ENCODE data around the gene SUN2. TPM values are rescaled to one million over a fixed set of nuclear protein-coding genes. Genes with fewer than 3 reads are reported as not detected.
A peak's percentile ranks its signal among the peaks of the same experiment; 100 is the strongest.
"Not testable (repeated sequence)": the region's sequence is repeated elsewhere in the genome, so short reads cannot be mapped to it uniquely, and the experiment has no call there.

Gene SUN2
- 42.1 and 76.6 TPM in 2 replicates for total RNA-seq
- polyA plus RNA-seq, result 26.2 and 27.4 TPM in 2 replicates
- 46.4 and 50.4 TPM in 2 replicates for polyA plus RNA-seq (2012)
- 183 and 189 TPM in 2 replicates for polyA minus RNA-seq (ENCODE audit: low replicate concordance)

GRCh38 chr22:38755911-38756532, at the start of gene SUN2:
Gene SUN2, minus strand, starts transcription at chr22:38755998. Its CDS starts 3,370 bp downstream, at chr22:38752628.
- Histone ChIP-seq H3K9ac (ENCODE audit: insufficient read depth, low read length) (peak within 1 kb of the TSS; percentile 77), H3K4me2 (ENCODE audit: extremely low read depth, insufficient read depth, low read length) (peak within 1 kb of the TSS; percentile 96)
- no peak for TF ChIP-seq EZH2 (IDR thresholded peaks at IDR 0.05; ENCODE audit: low read length, missing control alignments)
- TF ChIP-seq CTCF (conservative IDR thresholded peaks at IDR 0.05 in 1 of 2, IDR thresholded peaks at IDR 0.05 in 1 of 2; ENCODE audit: low read depth in 1 of 2, low read length in 2 of 2), result no peak

GRCh38 chr22:38805041-38805593, 49.3 kb upstream of the SUN2 start:
- not testable (repeated sequence) for DNase-seq (ENCODE audit: low read depth in 2 of 2); H3K9me3 ChIP-seq (ENCODE audit: control insufficient read depth, insufficient read depth, low read depth, low read length); H3K4me2 ChIP-seq (ENCODE audit: extremely low read depth, insufficient read depth, low read length); H3K27me3 ChIP-seq (ENCODE audit: control insufficient read depth, insufficient read depth, low read length); H3K79me2 ChIP-seq (ENCODE audit: control insufficient read depth, insufficient read depth, low read length); H4K20me1 ChIP-seq (ENCODE audit: control insufficient read depth, extremely low read depth, insufficient read depth, low read length); H3K4me3 ChIP-seq (replicated peaks in 1 of 4; ENCODE audit: control extremely low read depth in 1 of 4, insufficient read depth in 1 of 4, low read depth in 3 of 4, low read length in 4 of 4); H3K27ac ChIP-seq (ENCODE audit: insufficient read depth, low read length); H3K4me1 ChIP-seq (ENCODE audit: control insufficient read depth, extremely low read depth, insufficient read depth, low read length); H3K9ac ChIP-seq (ENCODE audit: insufficient read depth, low read length); H2AFZ ChIP-seq (ENCODE audit: low read length); H3K36me3 ChIP-seq (ENCODE audit: control insufficient read depth, insufficient read depth, low read length)

More at GRCh38 chr22:38755911-38756532, at the start of gene SUN2:
- Histone ChIP-seq H3K27ac (ENCODE audit: insufficient read depth, low read length) (peak within 1 kb of the TSS; percentile 90), H2AFZ (ENCODE audit: low read length) (peak within 1 kb of the TSS; percentile 69), H3K36me3 (ENCODE audit: control insufficient read depth, insufficient read depth, low read length) (peaks cover 16% of the 10 kb centered on the region), H3K4me1 (ENCODE audit: control insufficient read depth, extremely low read depth, insufficient read depth, low read length) (peaks cover 7% of the 10 kb centered on the region), H3K79me2 (ENCODE audit: control insufficient read depth, insufficient read depth, low read length) (peaks cover 18% of the 10 kb centered on the region), H4K20me1 (ENCODE audit: control insufficient read depth, extremely low read depth, insufficient read depth, low read length) (no peaks in the 10 kb centered on the region), H3K9me3 (ENCODE audit: control insufficient read depth, insufficient read depth, low read depth, low read length) (no peaks in the 10 kb centered on the region), H3K27me3 (ENCODE audit: control insufficient read depth, insufficient read depth, low read length) (no peaks in the 10 kb centered on the region), H3K4me3 (replicated peaks in 1 of 4; ENCODE audit: control extremely low read depth in 1 of 4, insufficient read depth in 1 of 4, low read depth in 3 of 4, low read length in 4 of 4) (peak within 1 kb of the TSS; percentile 68 to 79 (median 72))
- DNase-seq (ENCODE audit: low read depth in 2 of 2), result peak; percentile 79 to 82

- Histone ChIP-seq H3K9me3 (ENCODE audit: control insufficient read depth, insufficient read depth, low read depth, low read length) (no peaks in the 10 kb centered on the region), H3K4me1 (ENCODE audit: control insufficient read depth, extremely low read depth, insufficient read depth, low read length) (peaks cover 4% of the 10 kb centered on the region), H3K4me2 (ENCODE audit: extremely low read depth, insufficient read depth, low read length) (peak overlapping the region; percentile 23), H3K9ac (ENCODE audit: insufficient read depth, low read length) (no peak overlapping the region), H3K4me3 (replicated peaks in 1 of 4; ENCODE audit: control extremely low read depth in 1 of 4, insufficient read depth in 1 of 4, low read depth in 3 of 4, low read length in 4 of 4) (no peak overlapping the region), H3K36me3 (ENCODE audit: control insufficient read depth, insufficient read depth, low read length) (no peaks in the 10 kb centered on the region), H3K27ac (ENCODE audit: insufficient read depth, low read length) (no peak overlapping the region), H2AFZ (ENCODE audit: low read length) (no peak overlapping the region), H3K79me2 (ENCODE audit: control insufficient read depth, insufficient read depth, low read length) (no peaks in the 10 kb centered on the region), H3K27me3 (ENCODE audit: control insufficient read depth, insufficient read depth, low read length) (peaks cover 19% of the 10 kb centered on the region), H4K20me1 (ENCODE audit: control insufficient read depth, extremely low read depth, insufficient read depth, low read length) (no peaks in the 10 kb centered on the region)
- no peak for TF ChIP-seq CTCF (conservative IDR thresholded peaks at IDR 0.05 in 1 of 2, IDR thresholded peaks at IDR 0.05 in 1 of 2; ENCODE audit: low read depth in 1 of 2, low read length in 2 of 2)
- no peak for TF ChIP-seq EZH2 (IDR thresholded peaks at IDR 0.05; ENCODE audit: low read length, missing control alignments)
- peak; percentile 92 to 96 for DNase-seq (ENCODE audit: low read depth in 2 of 2)
Observed at GRCh38 chr22:38802671-38803121, 46.9 kb upstream of the SUN2 start.

Data from fibroblast of lung (primary cell).